ENCODE data around the gene KIRREL3. TPM values are rescaled to one million over a fixed set of nuclear protein-coding genes. Genes with fewer than 3 reads are reported as not detected.

Gene KIRREL3
- total and polyA plus RNA-seq, 3 donors from 2014 or later = 1.0 to 1.1 (median 1.1) TPM

DNA sequence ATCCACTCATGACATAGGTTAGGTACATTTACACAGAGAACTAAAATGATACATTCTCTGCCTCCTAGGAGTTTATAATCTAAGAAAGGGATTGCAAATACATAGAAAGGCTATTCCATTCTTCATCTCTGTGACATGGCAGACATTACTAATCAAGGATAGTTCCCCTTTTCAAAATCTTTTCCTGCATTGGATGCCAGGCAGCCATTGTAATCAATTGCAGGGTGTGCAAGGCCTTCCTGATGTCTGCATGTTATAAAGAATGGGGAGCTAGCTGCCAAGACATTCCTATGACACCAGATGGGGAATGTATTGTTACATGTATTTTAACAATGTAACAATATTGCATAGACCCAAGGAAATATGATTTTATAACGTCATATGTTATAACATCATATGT lies 82.0 kb downstream of the KIRREL3 start:
- Histone ChIP-seq H3K4me3 (no peak overlapping the region), H3K9me3 (no peaks in the 10 kb centered on the region), H3K27ac (no peak overlapping the region), H3K4me1 (no peaks in the 10 kb centered on the region), H3K27me3 (no peaks in the 10 kb centered on the region), H3K36me3 (ENCODE audit: low read depth, missing control alignments) (no peaks in the 10 kb centered on the region)
- intact Hi-C loops (cut with DNase I; ENCODE audit: low total_unique reads) = no loop called here
- 59 to 66% methylated on average over 1 of the region's 1 CpG for WGBS, 2 donors
- DNase-seq = no peak
- TF ChIP-seq CTCF (IDR thresholded peaks at IDR 0.05) = no peak

GRCh38 chr11:126917531-126918204 lies 82.9 kb downstream of the KIRREL3 start:
- whole genome bisulfite sequencing, 2 donors = 79 to 87% methylated on average over 9 of the region's 9 CpGs
- intact Hi-C loops (cut with DNase I; ENCODE audit: low total_unique reads) = no loop called here
- H3K4me3 ChIP-seq = no peak overlapping the region
- TF ChIP-seq POLR2A (IDR thresholded peaks at IDR 0.05) (no peak), CTCF (IDR thresholded peaks at IDR 0.05) (no peak)
- no peak overlapping the region for H3K27ac ChIP-seq
- H3K9me3 ChIP-seq = no peaks in the 10 kb centered on the region
- no peaks in the 10 kb centered on the region for H3K27me3 ChIP-seq
- H3K36me3 ChIP-seq (ENCODE audit: low read depth, missing control alignments) = no peaks in the 10 kb centered on the region
- DNase-seq = no peak
- H3K4me1 ChIP-seq = no peaks in the 10 kb centered on the region

GRCh38 chr11:126915430-126915829 lies 85.1 kb downstream of the KIRREL3 start:
- no peak for DNase-seq
- TF ChIP-seq POLR2A (IDR thresholded peaks at IDR 0.05) = no peak
- no peak for TF ChIP-seq CTCF (IDR thresholded peaks at IDR 0.05)
- H3K27me3 ChIP-seq = no peaks in the 10 kb centered on the region
- H3K36me3 ChIP-seq (ENCODE audit: low read depth, missing control alignments) = no peaks in the 10 kb centered on the region
- H3K27ac ChIP-seq = no peak overlapping the region
- intact Hi-C loops (cut with DNase I; ENCODE audit: low total_unique reads) = no loop called here
- H3K9me3 ChIP-seq = no peaks in the 10 kb centered on the region
- no peak overlapping the region for H3K4me3 ChIP-seq
- WGBS, 2 donors = 83 to 90% methylated on average over 4 of the region's 4 CpGs
- H3K4me1 ChIP-seq = no peaks in the 10 kb centered on the region

GRCh38 chr11:126914941-126915340 lies 85.6 kb downstream of the KIRREL3 start:
- no peak overlapping the region for H3K27ac ChIP-seq
- no peaks in the 10 kb centered on the region for H3K4me1 ChIP-seq
- no peak for DNase-seq
- H3K4me3 ChIP-seq = no peak overlapping the region
- no peaks in the 10 kb centered on the region for H3K36me3 ChIP-seq (ENCODE audit: low read depth, missing control alignments)
- 69 to 78% methylated on average over 1 of the region's 1 CpG for WGBS, 2 donors
- H3K27me3 ChIP-seq = no peaks in the 10 kb centered on the region
- H3K9me3 ChIP-seq = no peaks in the 10 kb centered on the region
- TF ChIP-seq CTCF (IDR thresholded peaks at IDR 0.05) (no peak), POLR2A (IDR thresholded peaks at IDR 0.05) (no peak)
- intact Hi-C loops (cut with DNase I; ENCODE audit: low total_unique reads) = no loop called here

DNA sequence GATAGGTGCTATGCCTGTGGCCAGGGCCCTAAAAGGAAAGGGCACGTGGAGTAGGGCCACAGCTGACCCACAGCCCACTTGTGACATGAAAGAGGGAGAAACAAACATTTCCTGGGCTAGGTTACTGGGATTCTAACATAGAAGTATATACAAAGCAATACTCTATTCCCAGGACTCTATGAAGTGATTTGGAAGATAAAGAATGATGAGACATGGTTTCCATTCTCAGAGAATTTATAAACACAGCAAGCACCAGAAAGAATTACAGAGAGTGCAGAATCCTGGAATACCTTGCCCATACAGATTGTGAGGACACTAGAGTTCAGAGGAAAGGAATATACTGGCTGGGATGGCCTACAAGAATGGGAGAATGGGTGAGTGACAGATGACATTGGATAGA lies 86.4 kb downstream of the KIRREL3 start:
- 88 to 91% methylated on average over 1 of the region's 1 CpG for WGBS, 2 donors
- TF ChIP-seq POLR2A (IDR thresholded peaks at IDR 0.05) (no peak), CTCF (IDR thresholded peaks at IDR 0.05) (no peak)
- intact Hi-C loops (cut with DNase I; ENCODE audit: low total_unique reads) = no loop called here

More for the DNA sequence above, 86.4 kb downstream of the KIRREL3 start:
- DNase-seq = no peak
- H3K9me3 ChIP-seq = no peaks in the 10 kb centered on the region
- no peaks in the 10 kb centered on the region for H3K36me3 ChIP-seq (ENCODE audit: low read depth, missing control alignments)
- no peaks in the 10 kb centered on the region for H3K27me3 ChIP-seq
- H3K27ac ChIP-seq = no peak overlapping the region
- no peak overlapping the region for H3K4me3 ChIP-seq
- no peaks in the 10 kb centered on the region for H3K4me1 ChIP-seq

All from testis (tissue), 3 donors.